Epidermal melanocyte (primary cell): ENCODE results near the gene SHISA9.

Experiments
- DNase-seq: peaks from one replicate; pipeline ENCODE4 v3.0.0; 2011; ENCODE audit warnings: low spot score; ENCODE audit not compliant: insufficient read length

Gene SHISA9

GRCh38 chr16:13014476-13014875, 113.1 kb downstream of the SHISA9 start:
- DNase-seq = no peak

GRCh38 chr16:13018026-13018425, 116.6 kb downstream of the SHISA9 start:
- no peak for DNase-seq

- DNase-seq = no peak
Measured at GRCh38 chr16:13021996-13022395, 120.6 kb downstream of the SHISA9 start.

- no peak for DNase-seq
Measured at GRCh38 chr16:13029786-13030185, 128.4 kb downstream of the SHISA9 start.

- no peak for DNase-seq
Measured at GRCh38 chr16:13030769-13031168, 129.4 kb downstream of the SHISA9 start.

- no peak for DNase-seq
Measured at GRCh38 chr16:13032911-13033310, 131.5 kb downstream of the SHISA9 start.

- DNase-seq = no peak
Measured at GRCh38 chr16:13036600-13036999, 135.2 kb downstream of the SHISA9 start.

- no peak for DNase-seq
Measured at GRCh38 chr16:13038591-13038990, 137.2 kb downstream of the SHISA9 start.

- no peak for DNase-seq
Measured at GRCh38 chr16:13039526-13039925, 138.1 kb downstream of the SHISA9 start.

GRCh38 chr16:13041180-13041579, 139.8 kb downstream of the SHISA9 start:
- DNase-seq = no peak

- no peak for DNase-seq
Measured at GRCh38 chr16:13041646-13042290, 140.4 kb downstream of the SHISA9 start.

GRCh38 chr16:13042291-13042685, 140.9 kb downstream of the SHISA9 start:
- DNase-seq = no peak

GRCh38 chr16:13046061-13046821, 144.8 kb downstream of the SHISA9 start:
- DNase-seq = no peak

- DNase-seq = no peak
Measured at GRCh38 chr16:13047276-13047675, 145.9 kb downstream of the SHISA9 start.

- no peak for DNase-seq
Measured at GRCh38 chr16:13049688-13050087, 148.3 kb downstream of the SHISA9 start.

- no peak for DNase-seq
Measured at GRCh38 chr16:13052431-13052830, 151.0 kb downstream of the SHISA9 start.

- DNase-seq = no peak
Measured at GRCh38 chr16:13055480-13055879, 154.1 kb downstream of the SHISA9 start.

GRCh38 chr16:13056607-13057006, 155.2 kb downstream of the SHISA9 start:
- no peak for DNase-seq

GRCh38 chr16:13060932-13061331, 159.5 kb downstream of the SHISA9 start:
- no peak for DNase-seq

GRCh38 chr16:13061691-13062090, 160.3 kb downstream of the SHISA9 start:
- DNase-seq = no peak

- DNase-seq = no peak
Measured at GRCh38 chr16:13062219-13062618, 160.8 kb downstream of the SHISA9 start.

- no peak for DNase-seq
Measured at GRCh38 chr16:13063457-13063856, 162.1 kb downstream of the SHISA9 start.

- DNase-seq = no peak
Measured at GRCh38 chr16:13064821-13065220, 163.4 kb downstream of the SHISA9 start.
